K562 (cell line): ENCODE results near the gene MYADML2. TPM values are rescaled to one million over a fixed set of nuclear protein-coding genes. Genes with fewer than 3 reads are reported as not detected.

Experiments
- ARID1B ChIP-seq: fragments of 450-650 bp; IDR thresholded peaks from 2 replicates; pipeline ENCODE4 v1.6.1; 2016; ENCODE audit warnings: antibody characterized with exemption, mild to moderate bottlenecking, inconsistent platforms
- BACH1 ChIP-seq: fragments of 200-800 bp; sonication (Bioruptor generic); IDR thresholded peaks from 2 replicates; pipeline ENCODE4 v1.6.1; 2016; ENCODE audit warnings: missing genetic modification characterization, missing compliant biosample characterization
- BHLHE40 ChIP-seq: IDR thresholded peaks from 2 replicates; pipeline ENCODE4 v1.6.1; 2011; ENCODE audit warnings: low read length, improper control_type of control experiment
- BRCA1 ChIP-seq, 2 experiments: fragments of 450-650 bp in 1 of 2; sonication (generic) in 1 of 2; formaldehyde crosslinking in 1 of 2; IDR thresholded peaks; 2 replicates each; pipeline versions ENCODE4 v1.5.0 to v1.6.1; 2017 to 2020; ENCODE audit warnings: mild to moderate bottlenecking in 1 of 2, missing genetic modification reagents in 1 of 2
- CAMTA2 ChIP-seq: fragments of 250-450 bp; sonication (Bioruptor Pico); conservative IDR thresholded peaks from 2 replicates; pipeline ENCODE4 v1.5.1; 2022
- CBX2 ChIP-seq: fragments of 200-600 bp; sonication (generic); IDR thresholded peaks from one replicate; pipeline ENCODE4 v1.6.1; 2012; ENCODE audit warnings: mild to moderate bottlenecking, low read length, inconsistent platforms; ENCODE audit not compliant: insufficient read depth, poor library complexity, severe bottlenecking
- CTCF ChIP-seq, 3 experiments: IDR thresholded peaks in 2 of 3; conservative IDR thresholded peaks in 1 of 3; 2 replicates each; pipeline ENCODE4 v1.5.1; 2011 to 2012; ENCODE audit warnings: low read length in 3 of 3, mild to moderate bottlenecking in 3 of 3, control low read depth in 2 of 3, improper control_type of control experiment in 1 of 3, inconsistent platforms in 1 of 3, low read depth in 1 of 3, mixed read lengths in 1 of 3, moderate library complexity in 1 of 3; ENCODE audit not compliant: insufficient read depth in 2 of 3
- FOSL1 ChIP-seq: fragments of 200-800 bp; sonication (Bioruptor generic); conservative IDR thresholded peaks from 2 replicates; pipeline ENCODE4 v1.6.1; 2016; ENCODE audit warnings: missing genetic modification characterization, missing compliant biosample characterization
- FUS ChIP-seq: fragments of 200-400 bp; formaldehyde crosslinking; optimal IDR thresholded peaks from 2 replicates; pipeline ENCODE3; 2017; ENCODE audit warnings: low read depth, low read length
- HMGXB4 ChIP-seq: sonication (generic); formaldehyde crosslinking; IDR thresholded peaks from 2 replicates; pipeline ENCODE4 v1.8.1; 2023; ENCODE audit warnings: mild to moderate bottlenecking, missing genetic modification reagents
- MYNN ChIP-seq, 2 experiments: sonication (generic); formaldehyde crosslinking in 1 of 2; IDR thresholded peaks; 2 replicates each; pipeline versions ENCODE4 v1.5.0 to v1.6.1; 2016 to 2020; ENCODE audit warnings: antibody characterized with exemption in 1 of 2, missing genetic modification reagents in 1 of 2
- PCBP2 ChIP-seq: fragments of 200-400 bp; formaldehyde crosslinking; IDR thresholded peaks from 2 replicates; pipeline ENCODE4 v1.6.1; 2018; ENCODE audit warnings: low read length, low read depth, mild to moderate bottlenecking, moderate library complexity; ENCODE audit not compliant: poor library complexity, severe bottlenecking
- RBM17 ChIP-seq: fragments of 200-400 bp; formaldehyde crosslinking; IDR thresholded peaks from 2 replicates; pipeline ENCODE4 v1.6.1; 2017; ENCODE audit warnings: low read depth, mild to moderate bottlenecking, low read length, borderline replicate concordance
- RBM22 ChIP-seq: fragments of 200-400 bp; formaldehyde crosslinking; IDR thresholded peaks from 2 replicates; pipeline ENCODE4 v1.6.1; 2018; ENCODE audit warnings: low read length, low read depth; ENCODE audit not compliant: poor library complexity, severe bottlenecking
- RUNX1 ChIP-seq: sonication (generic); IDR thresholded peaks from 2 replicates; pipeline ENCODE4 v1.6.1; 2016; ENCODE audit warnings: antibody characterized with exemption, low read depth
- SETDB1 ChIP-seq: IDR thresholded peaks from one replicate; pipeline ENCODE4 v1.6.1; 2012; ENCODE audit warnings: low read length, control low read depth, inconsistent platforms
- TBP ChIP-seq: optimal IDR thresholded peaks from 2 replicates; pipeline ENCODE3; 2011; ENCODE audit warnings: low read depth, low read length, improper control_type of control experiment
- ZFP91 ChIP-seq: sonication (generic); formaldehyde crosslinking; IDR thresholded peaks from 2 replicates; pipeline ENCODE4 v1.8.0; 2022; ENCODE audit warnings: mild to moderate bottlenecking, missing genetic modification reagents
- ZFX ChIP-seq: sonication (generic); formaldehyde crosslinking; IDR thresholded peaks from 2 replicates; pipeline ENCODE4 v1.8.0; 2022; ENCODE audit warnings: mild to moderate bottlenecking, missing genetic modification reagents, moderate library complexity
- ZNF232 ChIP-seq: sonication (generic); formaldehyde crosslinking; IDR thresholded peaks from 2 replicates; pipeline ENCODE4 v1.8.0; 2022; ENCODE audit warnings: mild to moderate bottlenecking, missing genetic modification reagents
- ZNF408 ChIP-seq: fragments of 250-450 bp; sonication (Bioruptor Pico); IDR thresholded peaks from 2 replicates; pipeline ENCODE4 v1.4.0; 2020; ENCODE audit warnings: low read depth, mild to moderate bottlenecking, moderate library complexity
- ZNF707 ChIP-seq: fragments of 250-450 bp; sonication (Bioruptor Pico); conservative IDR thresholded peaks from 2 replicates; pipeline ENCODE4 v1.8.0; 2022; ENCODE audit warnings: inconsistent platforms, mild to moderate bottlenecking, moderate library complexity
- ZNF778 ChIP-seq: fragments of 450-650 bp; formaldehyde crosslinking; IDR thresholded peaks from 2 replicates; pipeline ENCODE4 v1.4.0; 2020; ENCODE audit warnings: mild to moderate bottlenecking, moderate library complexity
- ZNF830 ChIP-seq: fragments of 250-450 bp; sonication (Bioruptor Pico); IDR thresholded peaks from 2 replicates; pipeline ENCODE4 v1.5.0; 2021; ENCODE audit warnings: mild to moderate bottlenecking
- polyA plus RNA-seq, 8 experiments: library from polyadenylated mRNA; depleted of rRNA in 4 of 8; stranded (reverse) in 5 of 8; unstranded in 3 of 8; fragments of >200 nt; fragmentation: Nextera tagmentation in 2 of 8; fragmentation: Illumina TruSeq in 1 of 8; extraction: Ambion mirVana in 2 of 8; extraction: Trizol in 1 of 8; gene quantifications; 2 replicates each; pipeline versions ENCODE4 v1.2.1 to v1.2.3, GENCODE V29; 2011 to 2014; ENCODE audit warnings: inconsistent platforms in 1 of 8, missing spikeins in 1 of 8
- total RNA-seq, 7 experiments: library from RNA; depleted of rRNA in 6 of 7; stranded (reverse); fragments of >200 nt in 6 of 7; fragmentation: Illumina TruSeq in 2 of 7; extraction: Trizol in 2 of 7; gene quantifications; 2 replicates each; pipeline versions ENCODE4 v1.2.1 to v1.2.3, GENCODE V29; 2011 to 2021; ENCODE audit warnings: low replicate concordance in 1 of 7

The MYADML2 gene
- total and polyA plus RNA-seq, 9 of the 15 experiments (the other 6 are each of a cell fraction or from before 2014, with no cell fraction given) = not detected

- TF ChIP-seq TBP (no peak), ARID1B (no peak), ZNF408 (no peak), HMGXB4 (CRISPR knock-in tag) (no peak), CTCF (IDR thresholded peaks at IDR 0.05 in 2 of 3, conservative IDR thresholded peaks at IDR 0.05 in 1 of 3; ENCODE audit: insufficient read depth in 2 of 3, low read depth in 1 of 3, low read length in 3 of 3) (no peak), BHLHE40 (no peak), SETDB1 (no peak), ZFX (no peak), ZNF778 (CRISPR knock-in tag) (no peak), CBX2 (no peak), RUNX1 (no peak), MYNN (IDR thresholded peaks at IDR 0.05) (no peak), MYNN (CRISPR knock-in tag; IDR thresholded peaks at IDR 0.05) (no peak), BACH1 (tag) (no peak), ZNF707 (CRISPR knock-in tag) (no peak), PCBP2 (no peak), RBM22 (peak; percentile 85), ZNF232 (CRISPR knock-in tag) (no peak), ZFP91 (CRISPR knock-in tag) (no peak), ZNF830 (CRISPR knock-in tag) (no peak), FOSL1 (tag) (0 out of 2 replicates have a peak, but pooled peaks have one; percentile 5), CAMTA2 (CRISPR knock-in tag) (no peak), BRCA1 (IDR thresholded peaks at IDR 0.05) (no peak), BRCA1 (CRISPR knock-in tag; IDR thresholded peaks at IDR 0.05) (no peak), FUS (no peak), RBM17 (no peak)
Measured at GRCh38 chr17:81898885-81899284, 48.1 kb downstream of the MYADML2 start (continued).
